ENCODE data around the gene SSBP2.
"Not testable (repeated sequence)": the region's sequence is repeated elsewhere in the genome, so short reads cannot be mapped to it uniquely, and the experiment has no call there.

The SSBP2 gene

DNA sequence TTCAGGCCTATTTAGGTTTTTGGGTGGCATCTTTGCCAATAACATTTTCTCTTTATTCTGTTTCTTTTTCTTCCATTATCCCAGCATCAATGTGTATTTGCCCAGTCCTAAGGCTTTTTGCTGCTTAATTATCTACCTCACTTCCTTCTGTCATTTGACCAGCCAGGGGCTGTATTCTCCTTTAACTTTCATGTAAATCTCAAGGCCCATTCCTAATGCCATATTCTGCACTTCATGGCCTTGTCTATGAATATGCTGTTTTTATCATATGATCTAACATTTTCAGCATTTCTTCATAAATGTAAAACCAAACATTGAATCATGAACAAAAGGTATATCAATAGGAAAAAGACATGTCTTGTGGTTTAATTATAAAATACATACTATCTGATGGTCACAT lies 108.7 kb downstream of the SSBP2 start:
- H3K27ac Mint-ChIP-seq: no peak overlapping the region
- ATAC-seq (ENCODE audit: low read depth) (no peak), DNase-seq (ENCODE audit: low spot score in 2 of 2) (no peak)
- peaks cover 10% of the 10 kb centered on the region for H3K36me3 Mint-ChIP-seq
- no peaks in the 10 kb centered on the region for H3K4me1 Mint-ChIP-seq
- H3K9me3 Mint-ChIP-seq: no peaks in the 10 kb centered on the region
- no peak overlapping the region for H3K4me3 Mint-ChIP-seq
- H3K27me3 Mint-ChIP-seq: no peaks in the 10 kb centered on the region

DNA sequence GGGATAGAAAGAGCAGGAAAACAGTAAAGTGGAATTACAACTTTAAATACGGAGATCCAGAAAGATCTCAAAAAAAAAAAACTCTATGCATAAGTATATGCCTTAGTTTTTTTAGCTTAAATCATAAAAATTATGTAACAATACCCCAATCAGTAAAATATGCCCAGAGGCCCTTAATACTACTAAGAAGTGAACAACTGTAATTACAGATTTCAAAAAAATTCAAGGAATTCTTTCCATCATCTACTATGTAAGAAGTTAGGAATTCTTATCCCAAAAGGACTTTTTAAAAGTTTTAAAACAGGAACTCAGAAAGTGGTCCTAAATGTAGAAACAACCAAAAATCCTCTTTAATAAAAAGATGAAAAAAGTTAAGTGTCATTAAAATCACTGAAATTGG lies 111.3 kb downstream of the SSBP2 start:
- ATAC-seq (ENCODE audit: low read depth): no peak
- H3K27ac Mint-ChIP-seq: no peak overlapping the region
- no peaks in the 10 kb centered on the region for H3K4me1 Mint-ChIP-seq
- H3K9me3 Mint-ChIP-seq: no peaks in the 10 kb centered on the region
- no peak for DNase-seq (ENCODE audit: low spot score in 2 of 2)
- no peak overlapping the region for H3K4me3 Mint-ChIP-seq
- no peaks in the 10 kb centered on the region for H3K27me3 Mint-ChIP-seq
- H3K36me3 Mint-ChIP-seq: peaks cover 11% of the 10 kb centered on the region

DNA sequence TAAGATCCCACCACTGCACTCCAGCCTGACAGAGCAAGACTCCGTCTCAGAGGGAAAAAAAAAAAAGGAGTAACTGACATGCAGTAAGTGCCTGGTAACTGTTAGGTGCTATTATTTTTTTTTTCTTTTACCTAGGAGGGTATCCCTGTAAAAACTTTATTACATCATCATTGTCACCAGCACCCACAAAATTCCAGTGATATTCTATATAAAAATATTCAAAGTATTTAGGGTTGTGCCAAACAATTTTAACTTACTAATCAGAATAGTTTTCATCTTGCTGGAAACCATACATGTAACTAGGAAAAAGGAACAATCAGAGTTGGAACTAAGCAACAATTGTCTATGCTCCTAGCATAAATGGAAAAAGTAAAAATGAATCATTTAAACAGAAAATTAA lies 112.4 kb downstream of the SSBP2 start:
- peaks cover 8% of the 10 kb centered on the region for H3K36me3 Mint-ChIP-seq
- DNase-seq (ENCODE audit: low spot score in 2 of 2) (no peak), ATAC-seq (ENCODE audit: low read depth) (no peak)
- H3K27me3 Mint-ChIP-seq: no peaks in the 10 kb centered on the region
- H3K27ac Mint-ChIP-seq: no peak overlapping the region
- no peak overlapping the region for H3K4me3 Mint-ChIP-seq
- no peaks in the 10 kb centered on the region for H3K9me3 Mint-ChIP-seq
- H3K4me1 Mint-ChIP-seq: no peaks in the 10 kb centered on the region

DNA sequence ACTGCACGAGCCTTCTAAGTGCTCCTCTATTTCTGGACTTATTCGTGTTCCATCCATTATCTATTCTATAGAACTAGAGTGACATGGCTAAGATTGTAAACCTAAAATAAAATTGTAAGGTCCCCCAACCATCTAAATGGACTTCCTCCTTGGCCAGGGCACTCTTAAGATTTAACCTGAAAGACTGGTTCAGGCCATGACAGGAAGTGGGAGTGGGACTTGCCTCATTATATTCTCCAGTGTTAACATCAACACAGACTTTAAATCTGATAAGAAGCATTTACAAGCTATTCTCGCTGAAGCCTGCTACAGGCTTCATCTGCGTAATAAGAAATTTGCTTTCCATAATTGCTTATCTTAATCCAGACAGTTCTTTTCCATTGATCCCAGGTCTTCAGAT lies 117.0 kb downstream of the SSBP2 start:
- H3K4me1 Mint-ChIP-seq: no peaks in the 10 kb centered on the region
- DNase-seq (ENCODE audit: low spot score in 2 of 2) (no peak), ATAC-seq (ENCODE audit: low read depth) (no peak)
- no peaks in the 10 kb centered on the region for H3K9me3 Mint-ChIP-seq
- H3K36me3 Mint-ChIP-seq: peaks cover 9% of the 10 kb centered on the region
- no peak overlapping the region for H3K4me3 Mint-ChIP-seq
- H3K27ac Mint-ChIP-seq: no peak overlapping the region
- no peaks in the 10 kb centered on the region for H3K27me3 Mint-ChIP-seq

DNA sequence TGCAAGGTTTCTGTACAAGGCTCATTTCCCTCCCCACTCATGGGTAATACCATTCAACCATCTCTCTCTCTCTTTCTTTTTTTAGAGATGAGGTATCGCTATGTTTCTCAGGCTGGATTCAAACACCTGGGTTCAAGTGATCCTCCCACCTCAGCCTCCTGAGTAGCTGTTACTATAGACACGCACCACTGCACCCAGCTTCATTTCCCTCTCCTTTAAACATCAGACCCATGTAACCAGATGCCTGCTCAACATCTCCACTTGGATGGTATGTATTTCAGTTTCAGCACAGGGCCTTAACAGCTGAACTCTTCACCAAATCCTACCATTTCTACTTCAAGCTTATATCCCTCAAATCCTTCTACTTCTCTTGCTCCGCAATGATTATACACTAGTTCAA lies 117.4 kb downstream of the SSBP2 start:
- H3K36me3 Mint-ChIP-seq: peaks cover 13% of the 10 kb centered on the region

DNA sequence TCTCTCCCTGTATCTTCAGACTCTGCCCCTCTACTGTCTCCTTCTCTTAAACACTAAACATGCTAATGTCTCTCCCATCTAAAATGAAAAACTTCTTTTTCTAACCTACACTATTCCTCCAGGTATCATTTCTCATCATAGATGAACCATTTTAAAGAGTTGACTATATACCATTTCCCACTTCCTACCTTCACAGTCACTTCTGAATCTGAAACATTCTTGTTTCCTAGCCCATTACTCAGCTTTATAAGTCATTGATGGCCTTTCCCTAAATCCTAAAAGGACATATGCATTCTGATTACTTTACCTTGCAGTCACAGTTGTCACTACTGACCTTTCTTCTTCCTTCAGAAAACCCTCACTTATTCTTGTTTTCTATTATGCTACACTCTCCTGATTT lies 118.2 kb downstream of the SSBP2 start:
- H3K27ac Mint-ChIP-seq: no peak overlapping the region
- no peaks in the 10 kb centered on the region for H3K27me3 Mint-ChIP-seq
- H3K9me3 Mint-ChIP-seq: no peaks in the 10 kb centered on the region
- no peak overlapping the region for H3K4me3 Mint-ChIP-seq
- DNase-seq (ENCODE audit: low spot score in 2 of 2): no peak
- no peaks in the 10 kb centered on the region for H3K4me1 Mint-ChIP-seq
- ATAC-seq (ENCODE audit: low read depth): no peak
- peaks cover 12% of the 10 kb centered on the region for H3K36me3 Mint-ChIP-seq

More for the DNA sequence above, 117.4 kb downstream of the SSBP2 start:
- H3K4me1 Mint-ChIP-seq: no peaks in the 10 kb centered on the region
- H3K27ac Mint-ChIP-seq: no peak overlapping the region
- no peak for DNase-seq (ENCODE audit: low spot score in 2 of 2)
- no peaks in the 10 kb centered on the region for H3K27me3 Mint-ChIP-seq
- no peak for ATAC-seq (ENCODE audit: low read depth)
- no peaks in the 10 kb centered on the region for H3K9me3 Mint-ChIP-seq
- no peak overlapping the region for H3K4me3 Mint-ChIP-seq

DNA sequence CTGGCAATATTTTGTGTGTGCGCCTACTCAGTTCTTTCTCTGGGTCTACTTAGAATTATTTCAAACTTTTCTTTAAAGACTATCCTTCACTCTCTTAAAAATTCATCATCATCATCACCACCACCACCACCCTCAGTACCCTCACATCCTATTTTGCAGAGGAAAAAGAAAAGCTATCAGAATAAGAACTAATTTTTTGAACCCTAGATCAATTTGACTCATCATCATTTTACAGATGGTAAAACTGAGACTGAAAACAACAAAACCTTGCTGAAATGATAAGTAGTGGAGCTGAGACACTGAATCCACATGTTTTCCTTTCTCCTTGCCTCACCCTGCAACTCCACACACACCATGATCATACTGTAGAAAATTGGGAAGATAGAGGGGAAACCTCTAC lies 119.3 kb downstream of the SSBP2 start:
- H3K4me1 Mint-ChIP-seq: no peaks in the 10 kb centered on the region
- H3K27me3 Mint-ChIP-seq: no peaks in the 10 kb centered on the region
- H3K36me3 Mint-ChIP-seq: peaks cover 10% of the 10 kb centered on the region
- H3K27ac Mint-ChIP-seq: no peak overlapping the region
- no peaks in the 10 kb centered on the region for H3K9me3 Mint-ChIP-seq
- no peak overlapping the region for H3K4me3 Mint-ChIP-seq
- no peak for ATAC-seq (ENCODE audit: low read depth)
- no peak for DNase-seq (ENCODE audit: low spot score in 2 of 2)

DNA sequence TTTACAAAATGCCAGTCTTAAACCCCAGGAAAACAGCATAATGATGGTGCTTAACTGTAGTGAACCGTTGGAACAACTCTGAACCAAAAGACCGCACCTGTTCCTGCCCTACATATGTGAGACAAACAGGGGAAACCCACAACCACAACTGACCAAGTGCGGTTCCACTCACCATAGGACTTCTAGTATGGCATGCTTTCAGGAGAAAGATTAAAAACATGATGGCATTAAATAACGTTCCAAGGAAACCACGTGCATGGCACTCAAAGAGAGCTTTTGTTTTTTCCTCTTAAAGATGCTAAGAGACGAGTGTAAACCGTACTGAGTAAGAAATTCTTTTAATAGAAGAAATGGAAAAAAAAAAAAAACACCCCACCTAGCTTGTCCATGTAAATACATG lies 119.8 kb downstream of the SSBP2 start:
- H3K9me3 Mint-ChIP-seq: no peaks in the 10 kb centered on the region
- no peak overlapping the region for H3K27ac Mint-ChIP-seq
- H3K4me1 Mint-ChIP-seq: no peaks in the 10 kb centered on the region
- DNase-seq (ENCODE audit: low spot score in 2 of 2) (no peak), ATAC-seq (ENCODE audit: low read depth) (peak; percentile 72)
- no peak overlapping the region for H3K4me3 Mint-ChIP-seq
- H3K36me3 Mint-ChIP-seq: peaks cover 10% of the 10 kb centered on the region
- no peaks in the 10 kb centered on the region for H3K27me3 Mint-ChIP-seq

DNA sequence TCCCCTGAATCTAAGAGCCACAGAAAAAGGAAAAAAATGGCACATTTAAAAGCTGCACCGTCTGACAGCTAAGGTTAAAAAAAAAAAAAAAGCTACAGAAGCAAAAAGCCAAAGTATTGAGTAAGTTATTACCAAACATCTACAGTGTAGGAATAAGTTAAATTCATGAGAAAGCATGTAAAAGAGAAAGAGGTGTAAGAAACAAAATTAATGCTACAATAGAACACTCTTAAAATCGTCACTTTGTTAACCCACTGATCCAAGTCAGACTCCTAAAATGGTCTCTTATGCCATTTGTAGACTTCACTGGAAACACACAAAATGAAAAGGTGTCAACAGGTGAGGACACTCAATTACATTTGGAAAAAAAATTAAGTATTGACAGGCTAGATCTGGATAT lies 120.2 kb downstream of the SSBP2 start:
- Mint-ChIP-seq H3K9me3 (no peaks in the 10 kb centered on the region), H3K27ac (no peak overlapping the region), H3K27me3 (no peaks in the 10 kb centered on the region), H3K36me3 (peaks cover 10% of the 10 kb centered on the region), H3K4me3 (no peak overlapping the region), H3K4me1 (no peaks in the 10 kb centered on the region)
- DNase-seq (ENCODE audit: low spot score in 2 of 2) (no peak), ATAC-seq (ENCODE audit: low read depth) (no peak)

DNA sequence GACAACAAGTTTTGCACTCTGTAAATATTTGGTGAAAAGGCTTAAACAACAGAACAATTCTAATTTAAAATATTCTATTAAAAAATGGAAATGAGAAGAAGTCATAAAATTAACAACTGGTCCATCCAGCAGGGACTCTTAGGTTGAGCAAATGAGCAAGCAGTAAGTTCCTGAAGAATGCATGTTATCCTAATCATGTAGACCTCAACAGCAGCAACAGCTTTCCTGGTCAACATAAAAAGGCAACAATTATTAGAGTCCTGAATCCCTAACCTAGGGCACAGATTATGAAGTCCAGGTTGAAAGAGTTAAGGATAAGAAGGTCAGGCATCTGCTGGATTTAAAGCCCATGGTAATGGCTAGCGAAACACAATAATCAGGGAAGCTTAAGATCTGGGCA lies 120.9 kb downstream of the SSBP2 start:
- Mint-ChIP-seq H3K4me3 (no peak overlapping the region), H3K9me3 (no peaks in the 10 kb centered on the region), H3K36me3 (peaks cover 10% of the 10 kb centered on the region), H3K27me3 (no peaks in the 10 kb centered on the region), H3K27ac (no peak overlapping the region), H3K4me1 (no peaks in the 10 kb centered on the region)
- DNase-seq (ENCODE audit: low spot score in 2 of 2) (no peak), ATAC-seq (ENCODE audit: low read depth) (no peak)

DNA sequence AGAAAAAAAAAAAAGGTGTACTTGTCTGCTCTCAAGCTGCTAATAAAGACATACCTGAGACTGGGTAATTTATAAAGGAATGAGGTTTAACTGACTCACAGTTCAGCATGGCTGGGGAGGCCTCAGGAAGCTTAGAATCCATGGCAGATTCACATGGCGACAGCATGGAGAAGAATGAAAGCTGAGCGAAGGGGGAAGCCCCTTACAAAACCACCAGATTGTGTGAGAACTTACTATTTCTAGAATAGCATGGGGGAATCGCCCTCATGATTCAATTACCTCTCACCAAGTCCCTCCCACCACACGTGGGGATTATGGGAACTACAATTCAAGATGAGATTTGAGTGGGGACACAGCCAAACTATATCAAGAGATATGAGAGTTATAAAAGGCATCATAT lies 122.8 kb downstream of the SSBP2 start:
- H3K4me3 Mint-ChIP-seq; H3K27me3 Mint-ChIP-seq; H3K9me3 Mint-ChIP-seq; H3K27ac Mint-ChIP-seq; H3K4me1 Mint-ChIP-seq; ATAC-seq (ENCODE audit: low read depth); DNase-seq (ENCODE audit: low spot score in 2 of 2): not testable (repeated sequence)
- H3K36me3 Mint-ChIP-seq: peaks cover 11% of the 10 kb centered on the region

DNA sequence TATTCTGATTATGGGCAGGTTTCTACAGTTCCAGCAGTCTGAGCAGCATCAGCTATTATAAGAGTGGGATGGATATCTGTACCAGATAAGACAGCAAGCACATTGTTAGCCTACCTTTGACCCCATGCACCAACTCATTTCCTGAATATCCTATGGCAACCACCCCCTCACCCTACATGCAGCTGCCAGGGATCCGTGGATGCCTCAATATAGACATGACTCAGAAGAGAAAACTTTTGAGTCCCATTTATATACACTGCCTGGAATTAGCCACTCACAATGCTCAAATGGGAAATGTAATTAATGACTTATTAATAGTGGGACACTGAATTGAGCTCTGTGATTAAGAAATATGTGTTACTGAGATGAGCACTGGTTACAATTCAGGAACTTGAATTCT lies 124.4 kb downstream of the SSBP2 start:
- DNase-seq (ENCODE audit: low spot score in 2 of 2): no peak
- H3K27me3 Mint-ChIP-seq: no peaks in the 10 kb centered on the region

DNA sequence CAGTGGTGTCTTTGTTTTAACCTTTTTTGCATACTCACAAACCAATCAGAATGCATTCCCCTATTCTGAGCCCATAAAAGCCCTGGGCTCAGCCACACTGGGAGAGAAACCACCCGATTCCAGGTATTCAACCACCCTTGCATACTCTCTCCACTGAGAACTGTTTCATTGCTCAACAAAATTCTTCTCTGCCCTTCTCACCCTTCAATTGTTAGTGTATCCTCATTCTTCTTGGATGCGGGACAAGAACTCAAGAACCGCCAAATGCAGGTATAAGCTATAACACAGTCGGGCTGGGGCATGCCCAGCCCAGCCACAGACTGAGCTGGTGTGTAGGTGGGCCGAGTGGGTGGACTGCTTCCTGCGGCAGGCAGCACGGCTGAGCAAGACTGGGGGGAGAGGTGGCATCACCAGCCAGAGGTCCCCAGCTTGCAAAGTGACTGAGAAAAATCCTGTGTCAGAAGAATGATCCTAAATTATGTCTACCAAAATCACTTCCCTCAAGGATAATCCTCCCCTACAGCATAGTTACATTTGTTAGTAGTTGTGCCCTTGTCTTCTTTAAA lies 141.0 kb downstream of the SSBP2 start:
- Mint-ChIP-seq H3K4me3 (no peak overlapping the region), H3K27ac (no peak overlapping the region), H3K9me3 (peaks cover 6% of the 10 kb centered on the region), H3K4me1 (peaks cover 2% of the 10 kb centered on the region), H3K36me3 (peaks cover 28% of the 10 kb centered on the region), H3K27me3 (no peaks in the 10 kb centered on the region)
- DNase-seq (ENCODE audit: low spot score in 2 of 2) (no peak), ATAC-seq (ENCODE audit: low read depth) (no peak)

More for the DNA sequence above, 124.4 kb downstream of the SSBP2 start:
- H3K4me3 Mint-ChIP-seq: no peak overlapping the region
- no peaks in the 10 kb centered on the region for H3K9me3 Mint-ChIP-seq
- peaks cover 14% of the 10 kb centered on the region for H3K36me3 Mint-ChIP-seq
- H3K4me1 Mint-ChIP-seq: no peaks in the 10 kb centered on the region
- H3K27ac Mint-ChIP-seq: no peak overlapping the region
- no peak for ATAC-seq (ENCODE audit: low read depth)

DNA sequence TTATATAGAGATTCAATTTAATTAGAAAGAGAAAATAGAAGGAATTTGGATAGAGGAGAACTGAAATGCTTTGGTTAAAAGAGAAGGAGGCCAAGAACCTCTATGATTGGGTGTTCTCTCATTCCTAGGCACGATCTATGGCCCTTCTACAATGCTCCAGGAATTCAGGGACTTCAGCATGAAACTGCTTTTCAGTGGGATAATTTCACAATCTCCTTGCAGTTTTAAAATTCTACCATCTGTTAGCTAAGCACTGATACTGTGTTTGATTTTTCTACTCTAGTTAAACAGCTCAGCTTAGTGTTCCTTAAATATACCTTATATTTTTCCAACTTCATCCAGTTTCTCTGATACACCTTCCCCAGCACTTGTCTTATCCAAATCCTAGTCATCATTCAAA lies 141.9 kb downstream of the SSBP2 start:
- Mint-ChIP-seq H3K9me3 (peaks cover 4% of the 10 kb centered on the region), H3K4me3 (no peak overlapping the region), H3K4me1 (peaks cover 2% of the 10 kb centered on the region), H3K36me3 (peaks cover 22% of the 10 kb centered on the region), H3K27me3 (no peaks in the 10 kb centered on the region), H3K27ac (no peak overlapping the region)
- DNase-seq (ENCODE audit: low spot score in 2 of 2) (no peak), ATAC-seq (ENCODE audit: low read depth) (no peak)

DNA sequence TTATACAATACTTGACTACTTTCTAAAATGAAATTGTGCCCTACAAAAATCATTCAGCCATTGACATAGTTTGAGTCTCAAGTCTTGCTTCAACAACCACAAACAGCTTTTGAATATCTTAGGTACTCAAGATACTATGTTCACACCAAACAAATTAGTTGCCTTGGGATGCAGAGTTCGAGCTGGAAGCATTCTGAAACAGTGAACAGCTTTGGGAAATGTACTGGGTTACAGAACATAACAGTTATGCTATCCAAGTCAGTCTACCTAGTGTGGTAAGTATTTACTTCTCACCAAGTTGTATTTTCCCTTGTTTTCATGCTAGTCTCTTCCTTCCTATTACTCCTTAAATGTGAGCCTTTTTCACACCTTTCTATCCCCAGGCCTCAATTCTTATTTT lies 143.2 kb downstream of the SSBP2 start:
- H3K27ac Mint-ChIP-seq: no peak overlapping the region
- H3K4me1 Mint-ChIP-seq: peaks cover 4% of the 10 kb centered on the region
- ATAC-seq (ENCODE audit: low read depth) (no peak), DNase-seq (ENCODE audit: low spot score in 2 of 2) (no peak)
- H3K9me3 Mint-ChIP-seq: peaks cover 4% of the 10 kb centered on the region
- H3K4me3 Mint-ChIP-seq: no peak overlapping the region
- peaks cover 23% of the 10 kb centered on the region for H3K36me3 Mint-ChIP-seq
- no peaks in the 10 kb centered on the region for H3K27me3 Mint-ChIP-seq
